GM12878 (cell line): ENCODE measurements around the gene PACS1. TPM values are rescaled to one million over a fixed set of nuclear protein-coding genes. Genes with fewer than 3 reads are reported as not detected.

Experiments used
- BMI1 ChIP-seq: fragments of 450-650 bp; IDR thresholded peaks from 2 replicates; pipeline ENCODE4 v1.6.1; 2016; ENCODE audit warnings: mild to moderate bottlenecking, moderate library complexity, borderline replicate concordance
- DPF2 ChIP-seq: fragments of 450-650 bp; IDR thresholded peaks from 2 replicates; pipeline ENCODE4 v1.6.1; 2017; ENCODE audit warnings: mild to moderate bottlenecking
- NFYA ChIP-seq: IDR thresholded peaks from 2 replicates; pipeline ENCODE4 v1.6.1; 2011; ENCODE audit warnings: low read depth, mild to moderate bottlenecking, low read length, improper control_type of control experiment, borderline replicate concordance
- SIN3A ChIP-seq: IDR thresholded peaks from 2 replicates; pipeline ENCODE4 v1.6.1; 2012; ENCODE audit warnings: low read depth, low read length, improper control_type of control experiment
- SMC3 ChIP-seq: IDR thresholded peaks from 2 replicates; pipeline ENCODE4 v1.6.1; 2011; ENCODE audit warnings: low read length, improper control_type of control experiment, borderline replicate concordance
- ZBED1 ChIP-seq: IDR thresholded peaks from 2 replicates; pipeline ENCODE4 v1.6.1; 2016; ENCODE audit warnings: borderline replicate concordance
- polyA plus RNA-seq, 11 experiments: library from polyadenylated mRNA; depleted of rRNA in 4 of 11; unstranded in 6 of 11; stranded (reverse) in 5 of 11; fragments of >200 nt; fragmentation: Nextera tagmentation in 4 of 11; fragmentation: Illumina TruSeq in 1 of 11; extraction: Ambion mirVana in 4 of 11; extraction: Trizol in 1 of 11; gene quantifications; 1 replicate in 1 of 11; 2 replicates in 10 of 11; pipeline versions ENCODE4 v1.2.1 to v1.2.3, GENCODE V29; 2011 to 2016; ENCODE audit warnings: inconsistent platforms in 2 of 11, missing spikeins in 2 of 11, low read depth in 1 of 11
- total RNA-seq, 4 experiments: library from RNA; depleted of rRNA in 3 of 4; stranded (reverse); fragments of >200 nt in 3 of 4; fragmentation: Illumina TruSeq in 1 of 4; extraction: Trizol in 1 of 4; gene quantifications; 2 replicates each; pipeline versions ENCODE4 v1.2.1 to v1.2.3, GENCODE V29; 2013 to 2021
- TF ChIP-seq, protein P1 (sequence below): fragments of 450-650 bp; IDR thresholded peaks from 2 replicates; pipeline ENCODE4 v1.6.1; 2017; ENCODE audit warnings: low read depth, mild to moderate bottlenecking, moderate library complexity
- TF ChIP-seq, protein P2 (sequence below): fragments of 450-650 bp; formaldehyde crosslinking; IDR thresholded peaks from 2 replicates; pipeline ENCODE4 v1.5.0; 2022; ENCODE audit warnings: mild to moderate bottlenecking, missing genetic modification characterization
- TF ChIP-seq, protein P3 (sequence below): fragments of 450-650 bp; IDR thresholded peaks from 2 replicates; pipeline ENCODE4 v1.6.1; 2014; ENCODE audit warnings: mild to moderate bottlenecking

The PACS1 gene
- total and polyA plus RNA-seq, 10 of the 15 experiments (the other 5 are each of a cell fraction or from before 2014, with no cell fraction given), result 1.1 to 74.3 (median 17.9) TPM

DNA sequence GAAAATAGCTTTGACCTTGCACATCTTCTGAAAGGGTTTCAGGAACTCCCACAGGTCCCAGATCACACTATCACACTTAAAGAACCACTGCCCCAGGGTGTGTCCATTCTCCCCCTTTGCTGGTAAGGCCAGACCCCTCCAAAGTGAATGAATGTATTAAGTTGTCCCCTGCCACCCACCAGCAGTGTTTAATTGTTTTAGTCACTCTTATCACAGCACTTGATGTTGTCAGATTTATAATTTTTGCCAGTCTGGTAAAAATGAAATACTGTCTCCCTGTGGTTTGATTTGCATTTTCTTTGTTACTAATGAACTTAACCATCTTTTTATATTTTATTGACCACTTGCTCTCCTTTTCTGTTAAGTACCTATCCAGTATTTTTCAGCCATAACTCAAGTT lies 108.8 kb downstream of the PACS1 start (continued):
- TF ChIP-seq, protein P1, sequence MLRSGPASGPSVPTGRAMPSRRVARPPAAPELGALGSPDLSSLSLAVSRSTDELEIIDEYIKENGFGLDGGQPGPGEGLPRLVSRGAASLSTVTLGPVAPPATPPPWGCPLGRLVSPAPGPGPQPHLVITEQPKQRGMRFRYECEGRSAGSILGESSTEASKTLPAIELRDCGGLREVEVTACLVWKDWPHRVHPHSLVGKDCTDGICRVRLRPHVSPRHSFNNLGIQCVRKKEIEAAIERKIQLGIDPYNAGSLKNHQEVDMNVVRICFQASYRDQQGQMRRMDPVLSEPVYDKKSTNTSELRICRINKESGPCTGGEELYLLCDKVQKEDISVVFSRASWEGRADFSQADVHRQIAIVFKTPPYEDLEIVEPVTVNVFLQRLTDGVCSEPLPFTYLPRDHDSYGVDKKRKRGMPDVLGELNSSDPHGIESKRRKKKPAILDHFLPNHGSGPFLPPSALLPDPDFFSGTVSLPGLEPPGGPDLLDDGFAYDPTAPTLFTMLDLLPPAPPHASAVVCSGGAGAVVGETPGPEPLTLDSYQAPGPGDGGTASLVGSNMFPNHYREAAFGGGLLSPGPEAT, result peak; percentile 38; the same call in 1 of the 2 replicates
- TF ChIP-seq DPF2 (peak; percentile 62; the same call in 1 of the 2 replicates), SMC3 (no peak), SIN3A (no peak), ZBED1 (no peak), NFYA (no peak), BMI1 (no peak)
- TF ChIP-seq, protein P2, sequence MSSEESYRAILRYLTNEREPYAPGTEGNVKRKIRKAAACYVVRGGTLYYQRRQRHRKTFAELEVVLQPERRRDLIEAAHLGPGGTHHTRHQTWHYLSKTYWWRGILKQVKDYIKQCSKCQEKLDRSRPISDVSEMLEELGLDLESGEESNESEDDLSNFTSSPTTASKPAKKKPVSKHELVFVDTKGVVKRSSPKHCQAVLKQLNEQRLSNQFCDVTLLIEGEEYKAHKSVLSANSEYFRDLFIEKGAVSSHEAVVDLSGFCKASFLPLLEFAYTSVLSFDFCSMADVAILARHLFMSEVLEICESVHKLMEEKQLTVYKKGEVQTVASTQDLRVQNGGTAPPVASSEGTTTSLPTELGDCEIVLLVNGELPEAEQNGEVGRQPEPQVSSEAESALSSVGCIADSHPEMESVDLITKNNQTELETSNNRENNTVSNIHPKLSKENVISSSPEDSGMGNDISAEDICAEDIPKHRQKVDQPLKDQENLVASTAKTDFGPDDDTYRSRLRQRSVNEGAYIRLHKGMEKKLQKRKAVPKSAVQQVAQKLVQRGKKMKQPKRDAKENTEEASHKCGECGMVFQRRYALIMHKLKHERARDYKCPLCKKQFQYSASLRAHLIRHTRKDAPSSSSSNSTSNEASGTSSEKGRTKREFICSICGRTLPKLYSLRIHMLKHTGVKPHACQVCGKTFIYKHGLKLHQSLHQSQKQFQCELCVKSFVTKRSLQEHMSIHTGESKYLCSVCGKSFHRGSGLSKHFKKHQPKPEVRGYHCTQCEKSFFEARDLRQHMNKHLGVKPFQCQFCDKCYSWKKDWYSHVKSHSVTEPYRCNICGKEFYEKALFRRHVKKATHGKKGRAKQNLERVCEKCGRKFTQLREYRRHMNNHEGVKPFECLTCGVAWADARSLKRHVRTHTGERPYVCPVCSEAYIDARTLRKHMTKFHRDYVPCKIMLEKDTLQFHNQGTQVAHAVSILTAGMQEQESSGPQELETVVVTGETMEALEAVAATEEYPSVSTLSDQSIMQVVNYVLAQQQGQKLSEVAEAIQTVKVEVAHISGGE (CRISPR knock-in tag), result no peak
- TF ChIP-seq, protein P3, sequence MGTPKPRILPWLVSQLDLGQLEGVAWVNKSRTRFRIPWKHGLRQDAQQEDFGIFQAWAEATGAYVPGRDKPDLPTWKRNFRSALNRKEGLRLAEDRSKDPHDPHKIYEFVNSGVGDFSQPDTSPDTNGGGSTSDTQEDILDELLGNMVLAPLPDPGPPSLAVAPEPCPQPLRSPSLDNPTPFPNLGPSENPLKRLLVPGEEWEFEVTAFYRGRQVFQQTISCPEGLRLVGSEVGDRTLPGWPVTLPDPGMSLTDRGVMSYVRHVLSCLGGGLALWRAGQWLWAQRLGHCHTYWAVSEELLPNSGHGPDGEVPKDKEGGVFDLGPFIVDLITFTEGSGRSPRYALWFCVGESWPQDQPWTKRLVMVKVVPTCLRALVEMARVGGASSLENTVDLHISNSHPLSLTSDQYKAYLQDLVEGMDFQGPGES, result no peak
- TF ChIP-seq, all 136 proteins: peak for 7
